ENCODE data around the gene LSM3.
A peak's percentile ranks its signal among the peaks of the same experiment; 100 is the strongest.

The LSM3 gene

DNA sequence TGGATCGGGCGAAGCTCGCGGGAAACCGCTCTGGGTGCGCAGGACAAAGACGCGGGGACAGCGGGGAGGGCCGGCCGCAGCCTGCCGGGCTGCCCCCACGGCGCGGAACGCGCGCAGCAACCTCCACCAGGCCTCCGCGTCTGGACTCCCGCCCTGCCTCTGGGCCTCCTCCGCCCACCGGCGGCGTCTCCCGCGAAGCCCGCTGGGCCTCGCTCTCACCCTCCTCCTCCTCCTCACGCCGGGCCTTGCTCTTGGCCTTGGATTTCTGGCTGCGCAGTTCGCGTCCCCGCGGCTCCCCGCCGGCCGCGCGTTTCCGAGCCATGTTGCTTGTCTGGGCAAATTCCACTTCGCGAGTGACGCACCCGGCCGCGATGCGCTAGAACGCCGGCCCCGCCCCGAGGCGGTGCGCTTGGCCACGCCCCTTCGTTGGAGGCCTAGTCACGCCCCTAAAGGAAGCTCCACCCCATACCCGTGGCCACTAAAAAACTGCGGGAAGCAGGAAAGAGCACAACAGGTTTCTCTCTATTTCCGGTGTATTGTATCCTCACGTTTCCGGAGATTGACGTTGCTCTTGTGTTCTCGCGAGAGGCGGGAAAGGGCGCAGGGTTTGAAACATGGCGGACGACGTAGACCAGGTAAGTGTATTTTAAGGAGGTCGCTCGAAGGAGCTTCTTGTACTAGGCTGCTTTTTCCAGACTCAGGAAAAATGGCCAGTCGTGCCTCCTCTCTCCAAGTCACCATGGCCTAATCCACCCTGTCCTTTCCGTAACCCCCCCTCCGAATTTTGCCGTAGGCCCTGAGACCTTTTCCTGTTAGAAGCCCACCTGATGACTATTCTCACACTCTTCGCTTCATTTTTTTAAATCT is at the start of gene LSM3, which contains the start of gene XPC:
TSS of gene LSM3 (plus strand) at position 571 of the 867 bp plus-strand sequence. CDS start at position 615, 44 bp downstream.
TSS of gene XPC (minus strand) at position 355 of the 867 bp plus-strand sequence. CDS start at position 322, 33 bp downstream.
- DNase-seq = peak; percentile 93

DNA sequence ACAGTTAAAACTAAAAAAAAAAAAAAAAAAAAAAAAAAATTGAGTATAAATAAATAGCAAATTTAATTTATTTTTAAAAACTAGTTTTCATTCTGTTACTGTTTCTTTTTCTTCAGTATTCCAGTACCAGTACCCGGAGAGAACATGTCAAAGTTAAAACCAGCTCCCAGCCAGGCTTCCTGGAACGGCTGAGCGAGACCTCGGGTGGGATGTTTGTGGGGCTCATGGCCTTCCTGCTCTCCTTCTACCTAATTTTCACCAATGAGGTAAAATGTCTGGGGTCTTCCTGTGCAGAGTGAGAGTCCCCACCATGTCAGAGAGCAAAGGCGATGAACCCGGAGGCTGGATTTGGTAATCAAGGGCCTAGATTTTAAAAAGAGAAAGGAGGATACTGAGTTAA is 49.3 kb upstream of the LSM3 start:
- no peak for DNase-seq

- DNase-seq = no peak
Observed at GRCh38 chr3:14130230-14130629, 48.4 kb upstream of the LSM3 start.

GRCh38 chr3:14130707-14131106 is 47.9 kb upstream of the LSM3 start:
- no peak for DNase-seq

- DNase-seq = no peak
Observed at GRCh38 chr3:14131134-14131533, 47.5 kb upstream of the LSM3 start.

DNA sequence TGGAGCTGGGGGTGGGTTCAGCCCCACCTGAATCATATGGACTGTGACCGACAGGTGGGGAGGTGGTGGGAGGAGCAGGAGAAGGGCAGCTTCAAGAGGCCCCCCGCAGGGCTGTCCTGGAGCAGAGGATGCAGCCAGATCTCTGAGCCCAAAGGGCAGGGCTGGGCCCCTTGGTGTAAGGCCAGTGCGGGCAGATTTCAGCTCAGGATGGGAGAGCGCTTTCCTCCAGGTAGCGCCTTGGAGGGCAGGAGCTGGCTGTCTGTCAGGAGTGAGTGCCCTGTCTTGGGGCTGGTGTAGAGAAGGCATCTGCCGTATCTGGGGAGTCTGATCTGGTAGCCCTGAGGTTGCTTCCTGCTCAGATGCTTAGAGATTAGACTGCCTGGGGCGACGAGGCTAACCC is 46.5 kb upstream of the LSM3 start:
- DNase-seq = no peak

DNA sequence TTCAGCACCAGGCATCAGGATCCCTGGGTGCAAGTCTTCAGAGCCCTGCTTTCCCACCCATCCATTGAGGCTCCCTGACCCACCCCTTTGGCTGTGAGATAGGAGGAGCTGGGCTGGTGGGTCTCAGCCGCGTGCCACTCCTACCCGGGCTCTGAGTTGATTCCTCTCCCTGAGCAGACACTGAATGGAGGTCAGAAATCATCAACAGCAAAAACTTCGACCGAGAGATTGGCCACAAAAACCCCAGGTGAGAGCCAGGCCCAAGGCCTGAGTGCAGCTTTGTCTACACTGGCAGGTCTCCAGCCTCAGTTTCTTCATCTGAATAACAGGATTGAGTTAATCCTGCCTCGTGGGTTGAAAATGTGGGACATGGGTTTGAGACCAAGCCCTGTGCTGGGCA is 45.9 kb upstream of the LSM3 start:
- no peak for DNase-seq

DNA sequence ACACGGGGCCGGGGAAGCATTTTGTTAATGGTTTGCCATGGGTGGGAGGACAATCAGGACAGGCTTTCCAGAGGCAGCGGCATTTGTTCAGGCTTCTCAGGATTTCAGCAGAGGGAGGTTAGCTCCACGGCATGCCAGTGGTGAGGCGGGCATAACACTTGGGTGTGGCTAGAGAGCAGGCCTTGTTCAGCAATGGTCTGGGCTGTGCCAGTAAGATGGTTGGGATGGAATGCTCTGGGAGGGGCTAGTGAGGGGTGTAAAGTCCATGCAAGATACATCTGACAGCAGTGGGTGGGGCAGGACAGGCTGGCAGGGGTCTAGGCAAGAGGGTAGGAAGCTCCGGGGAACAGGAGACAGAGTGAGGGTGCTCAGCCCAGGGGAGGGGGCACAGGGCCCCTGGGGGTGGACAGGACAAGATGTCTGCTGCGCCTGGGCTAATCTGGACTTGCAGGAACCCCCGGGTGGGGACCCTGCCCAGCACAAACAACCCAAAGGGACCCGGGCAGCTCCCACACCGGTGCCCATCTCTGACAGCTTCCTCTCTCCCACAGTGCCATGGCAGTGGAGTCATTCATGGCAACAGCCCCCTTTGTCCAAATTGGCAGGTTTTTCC is 45.3 kb upstream of the LSM3 start:
- no peak for DNase-seq

DNA sequence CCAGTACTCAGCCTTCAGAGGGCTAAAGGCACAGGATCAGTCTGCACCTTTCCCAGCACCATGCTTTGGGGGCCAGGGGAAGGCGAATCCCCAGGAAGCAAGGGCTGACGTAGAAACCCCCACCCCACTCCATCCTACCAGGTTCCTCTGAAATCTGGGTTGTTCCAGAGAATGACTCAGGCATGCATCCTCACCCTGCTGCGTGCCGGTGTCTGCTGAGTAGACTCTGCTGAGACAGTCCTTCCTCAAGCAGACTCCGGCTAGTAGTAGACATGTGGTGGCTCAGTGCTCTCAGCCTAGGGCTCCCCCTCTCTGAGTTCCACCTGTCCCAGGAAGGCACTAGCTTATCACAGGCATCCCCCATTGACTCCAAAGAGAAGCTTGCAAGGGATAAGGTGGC is 44.7 kb upstream of the LSM3 start:
- no peak for DNase-seq

DNA sequence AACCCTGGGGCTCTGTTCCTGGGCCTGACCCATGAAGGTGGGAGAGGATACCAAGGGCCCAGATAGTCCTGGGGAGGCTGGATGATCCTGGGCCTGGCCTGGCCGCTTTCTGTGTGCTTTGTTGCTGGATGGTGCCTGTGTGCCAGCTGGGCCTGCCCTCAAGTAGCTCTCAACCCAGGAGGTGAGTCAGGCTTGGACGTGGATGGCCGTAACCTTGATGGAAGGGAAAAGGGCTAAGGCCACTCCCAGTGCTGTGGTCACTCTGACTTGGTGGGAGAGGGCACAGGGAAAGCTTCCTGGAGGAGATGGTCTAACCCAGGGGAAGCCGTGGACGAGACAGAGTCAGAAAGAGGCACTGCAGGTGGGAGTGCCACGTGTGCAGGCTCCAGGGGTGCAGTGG is 44.3 kb upstream of the LSM3 start:
- no peak for DNase-seq

- no peak for DNase-seq
Observed at GRCh38 chr3:14135581-14135980, 43.0 kb upstream of the LSM3 start.

- DNase-seq = no peak
Observed at GRCh38 chr3:14137004-14137403, 41.6 kb upstream of the LSM3 start.

DNA sequence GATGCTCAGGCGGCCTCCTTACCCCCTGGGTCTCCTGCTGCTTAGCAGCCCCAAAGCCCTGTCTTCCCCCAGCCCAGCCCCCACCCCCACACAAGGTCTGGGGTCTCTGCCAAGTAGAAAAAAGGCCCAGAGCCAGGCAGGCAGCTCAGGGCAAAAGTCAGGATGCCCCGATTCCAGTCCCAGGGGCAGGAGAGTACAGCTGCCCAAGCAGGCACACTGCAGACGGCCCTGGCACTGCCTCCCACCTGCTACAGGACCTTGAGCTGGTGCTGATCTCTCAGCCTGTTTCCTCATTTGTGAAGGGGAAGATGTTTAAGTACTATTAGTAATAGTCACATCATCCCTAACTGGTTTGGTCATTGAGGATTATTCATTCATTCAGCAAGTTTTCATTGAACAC is 41.2 kb upstream of the LSM3 start:
- DNase-seq = no peak

GRCh38 chr3:14138109-14138877 is 40.3 kb upstream of the LSM3 start:
- DNase-seq = no peak

GRCh38 chr3:14138878-14139655 is 39.5 kb upstream of the LSM3 start:
- DNase-seq = no peak

DNA sequence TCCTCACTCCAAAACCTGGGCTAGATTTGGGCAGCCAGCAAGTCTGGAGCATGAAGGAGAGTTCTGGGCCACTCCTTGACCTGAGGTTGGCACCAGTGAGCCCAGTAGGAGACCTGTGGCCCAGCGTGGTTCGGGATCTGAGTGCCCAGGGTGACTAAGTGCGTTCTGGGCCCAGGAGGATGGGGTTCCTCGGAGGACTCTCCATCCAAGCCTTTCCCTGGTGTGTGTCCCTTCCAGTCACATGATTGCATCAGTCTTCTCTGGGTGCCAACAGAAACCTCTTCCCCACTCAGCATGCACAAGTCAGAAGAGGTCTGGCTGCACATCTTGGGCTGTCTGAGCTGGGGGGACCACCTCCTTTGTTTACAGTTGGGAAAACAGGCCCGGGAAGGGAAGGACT is 38.8 kb upstream of the LSM3 start:
- DNase-seq = no peak

- no peak for DNase-seq
Observed at GRCh38 chr3:14140668-14141067, 37.9 kb upstream of the LSM3 start.

DNA sequence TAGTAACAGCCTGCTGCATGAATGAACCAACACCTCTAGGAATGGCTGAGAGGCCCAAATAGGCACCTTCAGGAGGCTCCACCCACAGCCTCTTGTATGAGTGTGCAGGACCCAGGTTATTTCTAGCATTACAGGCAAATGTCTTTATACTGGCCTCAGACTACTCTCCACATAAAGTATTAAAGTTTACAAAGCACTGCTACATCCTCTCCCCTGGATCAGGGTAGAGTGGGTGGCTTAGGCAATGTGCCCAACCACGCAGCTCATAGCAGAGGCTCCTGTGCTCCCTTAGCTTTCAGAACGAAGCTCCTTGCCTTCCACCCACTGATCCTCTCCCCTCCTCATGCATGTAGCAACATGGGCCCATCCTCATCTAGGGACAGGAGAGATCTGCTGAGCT is 37.5 kb upstream of the LSM3 start:
- no peak for DNase-seq

GRCh38 chr3:14141602-14142341 is 36.8 kb upstream of the LSM3 start:
- DNase-seq = no peak

DNA sequence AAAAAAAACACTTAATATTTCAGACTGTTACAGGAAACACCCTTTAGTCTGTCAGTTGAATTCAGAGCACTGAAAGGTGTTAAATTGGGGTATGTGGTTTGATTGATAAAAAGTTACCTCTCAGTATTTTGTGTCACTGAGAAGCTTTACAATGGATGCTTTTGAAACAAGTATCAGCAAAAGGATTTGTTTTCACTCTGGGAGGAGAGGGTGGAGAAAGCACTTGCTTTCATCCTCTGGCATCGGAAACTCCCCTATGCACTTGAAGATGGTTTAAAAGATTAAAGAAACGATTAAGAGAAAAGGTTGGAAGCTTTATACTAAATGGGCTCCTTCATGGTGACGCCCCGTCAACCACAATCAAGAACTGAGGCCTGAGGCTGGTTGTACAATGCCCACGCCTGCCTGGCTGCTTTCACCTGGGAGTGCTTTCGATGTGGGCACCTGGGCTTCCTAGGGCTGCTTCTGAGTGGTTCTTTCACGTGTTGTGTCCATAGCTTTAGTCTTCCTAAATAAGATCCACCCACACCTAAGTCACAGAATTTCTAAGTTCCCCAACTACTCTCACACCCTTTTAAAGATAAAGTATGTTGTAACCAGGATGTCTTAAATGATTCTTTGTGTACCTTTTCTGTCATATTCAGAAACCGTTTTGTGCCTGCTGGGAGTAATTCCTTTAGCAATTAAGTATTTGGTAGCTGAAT is 35.9 kb upstream of the LSM3 start:
- DNase-seq = no peak

All from NCI-H1105 treated with DMSO at 0.1 percent for 48 hours (cell line).